Measurements from ENCODE around the gene ALK. TPM values are rescaled to one million over a fixed set of nuclear protein-coding genes. Genes with fewer than 3 reads are reported as not detected.

The ALK gene
- total RNA-seq, 1 donor from 2014 or later: 0.27 TPM

DNA sequence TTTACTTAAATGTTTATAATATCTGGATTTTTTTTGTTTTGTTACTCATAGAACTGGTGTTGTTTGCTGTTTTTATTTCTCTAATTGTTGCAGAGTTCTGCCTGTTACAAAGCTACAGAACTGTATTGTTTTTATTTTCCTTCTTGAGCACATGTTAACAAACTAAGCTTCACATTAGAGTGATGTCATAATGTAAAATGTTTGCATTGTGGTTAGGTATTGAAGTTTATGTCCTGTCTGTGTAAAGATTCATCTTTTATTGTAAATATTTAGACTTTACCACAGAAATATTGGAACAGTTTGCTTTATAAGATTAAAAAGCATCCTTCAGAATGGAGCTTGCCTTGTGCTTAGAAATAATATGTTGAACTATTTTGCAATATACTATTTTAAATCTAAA lies 738.5 kb downstream of the ALK start:
- no peak for DNase-seq (ENCODE audit: low read depth)

GRCh38 chr2:29182334-29182733 lies 739.1 kb downstream of the ALK start:
- DNase-seq (ENCODE audit: low read depth): no peak

- no peak for DNase-seq (ENCODE audit: low read depth)
Measured at GRCh38 chr2:29175338-29175737, 746.0 kb downstream of the ALK start.

DNA sequence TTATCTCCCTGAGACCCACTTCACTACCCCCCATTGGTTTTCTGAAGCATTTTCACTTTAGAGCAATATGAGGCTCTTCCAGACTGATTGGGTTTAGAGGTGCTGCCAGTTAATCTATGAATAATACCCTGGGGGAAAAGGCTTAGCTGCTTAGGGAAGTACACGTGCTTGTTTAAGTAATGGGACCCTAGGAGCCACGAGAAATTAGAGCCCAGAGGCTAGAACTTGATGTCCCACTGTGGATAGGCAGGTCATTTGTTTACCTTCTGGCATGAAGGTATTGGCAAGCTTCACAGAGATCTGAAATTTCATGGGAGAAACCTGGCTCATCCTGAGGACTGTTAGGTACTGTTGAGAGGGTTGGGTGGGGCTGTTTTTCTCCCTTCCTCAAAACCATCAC lies 746.4 kb downstream of the ALK start:
- DNase-seq (ENCODE audit: low read depth): no peak

- DNase-seq (ENCODE audit: low read depth): no peak
Measured at GRCh38 chr2:29166242-29167039, 754.9 kb downstream of the ALK start.

DNA sequence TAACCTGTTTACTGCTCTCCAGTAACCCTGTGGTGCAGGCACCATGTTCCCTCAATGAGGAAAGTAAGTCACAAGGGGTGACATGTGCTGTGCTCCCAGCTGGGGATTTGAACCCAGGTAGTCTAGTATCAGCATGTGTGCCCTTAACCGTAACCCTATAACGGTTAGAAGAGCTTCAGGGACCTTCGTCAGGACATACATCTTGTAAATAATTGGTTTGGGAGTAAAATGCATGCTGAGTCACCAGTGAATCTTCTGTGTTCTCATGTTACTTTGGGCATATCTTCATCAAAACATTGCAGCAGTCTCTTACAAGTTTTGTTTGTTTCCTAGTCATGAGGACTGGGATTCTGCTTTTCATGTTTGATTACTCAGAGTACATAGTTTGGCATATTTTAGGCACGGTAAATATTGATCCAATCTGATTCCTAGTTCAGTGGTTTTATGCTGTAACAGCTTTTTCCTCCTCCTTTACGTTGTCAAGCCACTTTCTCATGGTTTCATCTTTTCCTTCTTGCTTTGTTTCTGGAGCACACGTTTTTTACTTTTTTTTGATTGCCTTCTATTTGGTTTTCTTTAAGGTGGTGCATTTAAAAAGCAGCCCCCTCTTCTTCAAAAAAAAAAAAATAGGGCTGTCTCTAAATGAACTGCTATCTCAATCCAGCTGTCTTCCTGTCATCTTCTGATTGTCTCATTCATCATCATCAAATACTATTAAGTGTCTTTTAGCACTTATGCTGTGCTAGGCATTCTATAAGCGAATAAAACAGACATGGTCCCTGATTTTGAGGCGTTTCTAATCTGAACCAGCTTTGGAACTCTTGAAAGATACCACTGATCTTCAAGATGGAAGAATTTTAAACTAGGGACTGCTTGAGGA lies 755.8 kb downstream of the ALK start:
- peak; percentile 32 for DNase-seq (ENCODE audit: low read depth)

DNA sequence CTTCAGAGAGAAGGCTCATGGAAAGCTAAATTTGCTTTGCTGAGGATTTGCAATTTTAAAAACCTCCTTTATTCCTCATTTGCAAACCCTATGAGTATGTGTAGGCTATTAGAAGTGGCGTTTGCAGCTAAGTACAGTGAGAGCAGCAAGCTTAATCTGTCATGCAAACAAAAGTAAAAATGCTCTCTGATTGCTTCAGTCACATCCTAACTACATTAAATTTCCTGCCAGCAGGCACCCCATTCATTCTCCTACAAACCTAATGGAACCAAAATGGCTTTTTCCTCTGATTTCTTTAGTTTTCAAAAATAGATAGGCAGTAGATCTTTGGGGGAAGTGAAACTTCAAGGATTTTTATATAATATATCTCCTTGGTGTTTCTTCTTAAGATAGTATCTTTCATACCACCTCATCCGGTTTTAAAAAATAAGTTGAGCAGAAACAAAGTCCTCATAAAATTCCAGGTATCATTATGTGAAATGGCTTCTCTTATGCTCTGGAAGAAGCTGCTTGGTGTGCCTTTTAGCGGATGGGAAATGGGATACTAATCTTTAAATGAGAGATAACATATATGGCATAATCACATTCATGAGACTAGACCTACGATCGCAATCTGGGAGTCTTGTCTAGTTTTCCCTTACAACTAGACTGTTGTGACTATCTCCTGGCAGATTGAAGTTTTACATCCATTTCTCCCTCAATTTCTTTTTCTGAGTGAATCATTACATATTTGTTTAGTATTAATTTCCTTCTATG lies 757.1 kb downstream of the ALK start:
- DNase-seq (ENCODE audit: low read depth): no peak

DNA sequence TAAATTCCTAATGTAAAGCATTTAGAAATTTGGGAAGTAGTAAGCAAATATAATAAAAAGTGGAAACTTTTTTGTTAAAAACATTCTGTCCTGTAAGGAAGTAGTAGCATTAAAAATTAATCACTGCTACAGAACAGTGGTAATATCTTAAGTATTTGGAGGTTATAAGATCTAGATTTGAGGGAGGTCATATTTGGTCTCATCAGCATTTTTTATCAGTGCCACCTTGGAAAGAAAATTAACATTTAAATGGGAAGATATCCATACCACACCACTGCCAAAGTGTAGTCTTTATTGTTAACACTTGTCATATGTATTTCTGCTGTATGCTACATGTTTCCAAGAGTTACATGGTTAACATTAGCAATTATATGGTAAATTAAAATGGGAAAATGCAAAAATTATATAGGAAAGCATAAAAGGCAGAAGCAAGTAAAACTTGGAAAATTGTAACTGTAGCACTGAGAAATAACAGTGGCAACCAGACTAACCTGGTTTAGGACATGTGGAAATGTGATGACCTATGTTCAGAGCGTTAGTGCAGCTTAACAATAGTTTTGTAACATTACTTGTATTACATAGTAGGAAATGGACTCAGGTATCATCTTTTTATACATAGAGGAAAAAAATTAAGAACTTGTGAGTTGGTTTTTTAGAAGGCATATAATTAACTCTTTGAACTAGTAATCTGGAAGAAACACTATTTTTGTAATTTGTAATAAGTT lies 759.0 kb downstream of the ALK start:
- no peak for DNase-seq (ENCODE audit: low read depth)

DNA sequence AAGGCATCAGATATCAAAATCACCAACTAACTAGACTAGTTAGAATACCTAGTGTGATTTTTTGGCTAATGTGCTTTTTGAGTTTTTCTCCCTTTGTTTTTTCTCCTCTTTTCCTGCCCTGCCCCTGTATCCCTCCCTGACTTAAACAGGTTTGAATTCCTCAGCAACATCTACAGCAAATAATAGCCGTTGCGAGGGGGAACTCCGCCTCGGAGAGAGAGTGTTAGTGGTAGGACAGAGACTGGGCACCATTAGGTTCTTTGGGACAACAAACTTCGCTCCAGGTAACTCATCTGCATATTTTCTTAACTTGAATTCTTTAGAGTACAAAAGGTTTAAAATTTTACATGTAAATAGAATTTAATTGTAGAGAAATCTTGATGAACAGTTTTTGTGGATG lies 761.2 kb downstream of the ALK start:
- DNase-seq (ENCODE audit: low read depth): no peak

GRCh38 chr2:29159125-29159524 lies 762.3 kb downstream of the ALK start:
- DNase-seq (ENCODE audit: low read depth): no peak

DNA sequence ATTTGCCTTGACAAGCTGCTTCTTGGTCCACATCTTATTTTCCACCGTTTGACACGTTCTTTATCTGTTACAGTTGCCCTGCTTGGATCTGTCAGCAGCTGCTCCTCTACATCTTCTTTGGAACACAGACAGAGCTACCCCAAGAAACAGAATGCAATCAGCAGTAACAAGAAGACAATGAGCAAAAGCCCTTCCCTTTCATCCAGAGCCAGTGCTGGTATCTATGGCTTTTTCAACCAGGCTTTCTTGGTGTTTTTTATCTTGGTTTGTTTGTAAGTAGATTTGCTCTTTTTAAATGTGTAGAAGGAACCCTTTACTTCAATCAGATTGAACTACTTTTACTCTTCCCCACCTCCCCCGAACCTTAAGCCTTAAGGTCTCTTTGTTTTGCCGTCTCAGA lies 764.3 kb downstream of the ALK start:
- peak; percentile 45 for DNase-seq (ENCODE audit: low read depth)

DNA sequence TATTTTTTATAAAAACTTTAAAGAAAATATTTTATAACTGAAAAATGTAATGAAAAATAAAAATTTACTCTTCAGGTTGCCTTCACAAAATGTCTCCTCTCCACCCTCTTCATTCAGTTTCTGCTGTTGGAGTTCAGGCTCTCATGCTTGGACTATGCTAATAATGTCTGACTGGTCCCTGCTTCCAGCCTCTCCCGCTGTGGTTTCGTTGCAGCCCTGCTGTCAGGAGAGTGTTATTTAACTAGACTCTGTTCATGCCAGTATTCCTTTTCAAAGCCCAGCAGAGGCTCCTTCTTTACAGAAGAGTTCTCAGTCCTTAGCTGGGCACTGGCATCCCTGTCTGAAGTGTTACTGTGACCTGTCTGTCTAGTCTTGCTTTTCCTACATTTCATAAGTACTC lies 765.8 kb downstream of the ALK start:
- DNase-seq (ENCODE audit: low read depth): peak; percentile 86

- DNase-seq (ENCODE audit: low read depth): no peak
Measured at GRCh38 chr2:29154610-29155009, 766.8 kb downstream of the ALK start.

GRCh38 chr2:29147963-29148362 lies 773.4 kb downstream of the ALK start:
- DNase-seq (ENCODE audit: low read depth): no peak

DNA sequence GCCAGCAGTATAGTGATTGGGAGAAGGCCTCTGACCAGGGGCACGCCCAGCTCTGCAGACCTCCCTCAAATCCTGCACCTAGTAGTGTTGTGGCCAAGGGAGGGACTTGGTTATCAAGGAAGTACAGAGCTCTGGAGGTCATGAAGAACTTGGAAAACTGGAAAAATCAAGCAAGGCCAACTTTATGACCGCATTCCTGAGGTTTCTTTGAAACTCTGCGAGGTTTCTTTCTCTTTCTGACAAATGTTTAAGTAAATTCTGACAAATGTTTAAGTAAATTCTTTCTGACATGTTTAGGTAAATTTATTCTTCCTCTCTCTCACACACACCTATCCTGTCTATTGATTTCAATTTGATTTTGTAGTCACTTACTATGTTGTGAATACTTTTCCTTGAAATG lies 775.2 kb downstream of the ALK start:
- DNase-seq (ENCODE audit: low read depth): no peak

GRCh38 chr2:29143657-29144056 lies 777.7 kb downstream of the ALK start:
- no peak for DNase-seq (ENCODE audit: low read depth)

Other genes starting within 250 kb of the ALK start
- 96.0 and 107 TPM in 2 replicates for gene YPEL5, start 225.4 kb upstream of the ALK start, total RNA-seq

Data from myocyte (in vitro differentiated cells).